Breast epithelium (tissue), 4 donors: ENCODE measurements around the gene GAL3ST2. TPM values are rescaled to one million over a fixed set of nuclear protein-coding genes. Genes with fewer than 3 reads are reported as not detected.
A peak's percentile ranks its signal among the peaks of the same experiment; 100 is the strongest.

Experiments
- DNase-seq, 2 donors: peaks; one replicate each; pipeline ENCODE4 v3.0.0-alpha.2; 2019; ENCODE audit warnings: low spot score in 2 of 2
- H3K27ac ChIP-seq, 2 donors: fragments of 200-600 bp; sonication (generic) in 1 of 2; one replicate each; pipeline ENCODE4 v1.5.1; 2016 to 2019; ENCODE audit warnings: mild to moderate bottlenecking in 1 of 2
- H3K27me3 ChIP-seq, 2 donors: fragments of 200-600 bp; sonication (generic) in 1 of 2; one replicate each; pipeline versions ENCODE4 v1.5.1 to v1.6.0; 2017 to 2019; ENCODE audit warnings: control low read depth in 1 of 2, mild to moderate bottlenecking in 1 of 2
- H3K36me3 ChIP-seq: fragments of 200-600 bp; one replicate; pipeline ENCODE4 v1.5.1; 2019
- H3K4me1 ChIP-seq, 2 donors: fragments of 200-600 bp; sonication (generic); one replicate each; pipeline ENCODE4 v1.5.1; 2016 to 2019; ENCODE audit warnings: control low read depth in 1 of 2
- H3K4me3 ChIP-seq, 3 donors: fragments of 200-600 bp; sonication (generic); 1 replicate in 2 of 3; 2 replicates in 1 of 3; pipeline ENCODE4 v1.5.1; 2016 to 2019; ENCODE audit warnings: mild to moderate bottlenecking in 3 of 3, moderate library complexity in 2 of 3
- H3K9me3 ChIP-seq, 2 donors: fragments of 200-600 bp; sonication (generic) in 1 of 2; one replicate each; pipeline ENCODE4 v1.5.1; 2016 to 2019; ENCODE audit warnings: control low read depth in 1 of 2
- POLR2A ChIP-seq: fragments of 450-650 bp; IDR thresholded peaks from one replicate; pipeline ENCODE4 v1.6.1; 2016; ENCODE audit warnings: antibody characterized with exemption, mild to moderate bottlenecking, moderate library complexity
- POLR2AphosphoS5 ChIP-seq, 3 donors: sonication (generic); formaldehyde crosslinking; IDR thresholded peaks; one replicate each; pipeline ENCODE4 v1.6.1; 2017; ENCODE audit warnings: antibody characterized with exemption in 3 of 3
- intact Hi-C: fragments of 100-400 bp; cut with DNase I; formaldehyde crosslinking; loops from one replicate; pipeline ENCODE4 v1.15.1; 2023; ENCODE audit warnings: low total_unique reads
- total RNA-seq, 3 donors: library from RNA; depleted of rRNA; stranded (reverse); fragments of >200 nt; gene quantifications; one replicate each; pipeline ENCODE4 v1.1.0, GENCODE V29; 2016
- TF ChIP-seq, protein P1 (sequence below), 3 donors: fragments of 450-650 bp; IDR thresholded peaks; one replicate each; pipeline ENCODE4 v1.5.1; 2016 to 2017; ENCODE audit warnings: antibody characterized with exemption in 3 of 3, mild to moderate bottlenecking in 3 of 3, moderate library complexity in 3 of 3

GAL3ST2 gene
- total RNA-seq, 3 donors from 2014 or later: 2.6 TPM; not detected in 2

DNA sequence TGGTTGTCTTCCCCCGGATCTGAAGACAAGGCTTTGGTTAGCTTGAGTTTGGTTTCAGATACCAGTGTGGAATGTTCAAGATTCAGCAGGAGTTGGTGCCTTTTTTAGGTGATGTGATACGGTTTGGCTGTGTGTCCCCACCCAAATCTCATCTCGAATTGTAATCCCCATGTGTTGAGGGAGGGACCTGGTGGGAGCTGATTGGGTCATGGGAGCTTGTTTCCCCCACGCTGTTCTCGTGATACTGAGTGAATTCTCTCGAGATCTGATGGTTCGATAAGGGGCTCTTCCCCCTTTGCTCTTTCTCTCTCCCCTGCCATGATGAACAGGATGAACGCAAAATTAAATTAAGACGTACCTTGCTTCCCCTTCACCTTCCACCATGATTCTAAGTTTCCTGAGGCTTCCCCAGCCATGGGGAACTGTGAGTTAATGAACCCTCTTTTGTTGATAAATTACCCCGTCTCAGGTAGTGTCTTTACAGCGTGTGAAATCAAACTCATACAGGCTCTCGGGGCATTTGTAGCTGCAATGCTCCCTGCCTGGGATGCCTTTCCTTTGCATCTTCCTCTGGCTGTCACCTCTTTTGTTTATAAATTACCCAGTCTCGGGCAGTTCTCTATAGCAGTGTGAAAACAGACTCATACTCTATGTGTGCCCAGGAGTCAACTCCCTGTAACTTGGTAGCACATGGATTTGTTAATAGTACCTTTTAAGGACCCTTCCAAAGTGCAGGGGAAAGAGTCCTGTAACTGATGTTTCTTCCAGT, 60.8 kb downstream of the GAL3ST2 start:
- Histone ChIP-seq H3K9me3 (no peaks in the 10 kb centered on the region), H3K4me1 (no peaks in the 10 kb centered on the region), H3K36me3 (no peaks in the 10 kb centered on the region), H3K27me3 (no peaks in the 10 kb centered on the region), H3K4me3 (no peak overlapping the region), H3K27ac (no peak overlapping the region)
- intact Hi-C loops: no loop called here
- no peak for DNase-seq
- TF ChIP-seq POLR2AphosphoS5 (IDR thresholded peaks at IDR 0.05) (no peak), POLR2A (no peak)
- TF ChIP-seq, protein P1, sequence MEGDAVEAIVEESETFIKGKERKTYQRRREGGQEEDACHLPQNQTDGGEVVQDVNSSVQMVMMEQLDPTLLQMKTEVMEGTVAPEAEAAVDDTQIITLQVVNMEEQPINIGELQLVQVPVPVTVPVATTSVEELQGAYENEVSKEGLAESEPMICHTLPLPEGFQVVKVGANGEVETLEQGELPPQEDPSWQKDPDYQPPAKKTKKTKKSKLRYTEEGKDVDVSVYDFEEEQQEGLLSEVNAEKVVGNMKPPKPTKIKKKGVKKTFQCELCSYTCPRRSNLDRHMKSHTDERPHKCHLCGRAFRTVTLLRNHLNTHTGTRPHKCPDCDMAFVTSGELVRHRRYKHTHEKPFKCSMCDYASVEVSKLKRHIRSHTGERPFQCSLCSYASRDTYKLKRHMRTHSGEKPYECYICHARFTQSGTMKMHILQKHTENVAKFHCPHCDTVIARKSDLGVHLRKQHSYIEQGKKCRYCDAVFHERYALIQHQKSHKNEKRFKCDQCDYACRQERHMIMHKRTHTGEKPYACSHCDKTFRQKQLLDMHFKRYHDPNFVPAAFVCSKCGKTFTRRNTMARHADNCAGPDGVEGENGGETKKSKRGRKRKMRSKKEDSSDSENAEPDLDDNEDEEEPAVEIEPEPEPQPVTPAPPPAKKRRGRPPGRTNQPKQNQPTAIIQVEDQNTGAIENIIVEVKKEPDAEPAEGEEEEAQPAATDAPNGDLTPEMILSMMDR (IDR thresholded peaks at IDR 0.05): no peak

DNA sequence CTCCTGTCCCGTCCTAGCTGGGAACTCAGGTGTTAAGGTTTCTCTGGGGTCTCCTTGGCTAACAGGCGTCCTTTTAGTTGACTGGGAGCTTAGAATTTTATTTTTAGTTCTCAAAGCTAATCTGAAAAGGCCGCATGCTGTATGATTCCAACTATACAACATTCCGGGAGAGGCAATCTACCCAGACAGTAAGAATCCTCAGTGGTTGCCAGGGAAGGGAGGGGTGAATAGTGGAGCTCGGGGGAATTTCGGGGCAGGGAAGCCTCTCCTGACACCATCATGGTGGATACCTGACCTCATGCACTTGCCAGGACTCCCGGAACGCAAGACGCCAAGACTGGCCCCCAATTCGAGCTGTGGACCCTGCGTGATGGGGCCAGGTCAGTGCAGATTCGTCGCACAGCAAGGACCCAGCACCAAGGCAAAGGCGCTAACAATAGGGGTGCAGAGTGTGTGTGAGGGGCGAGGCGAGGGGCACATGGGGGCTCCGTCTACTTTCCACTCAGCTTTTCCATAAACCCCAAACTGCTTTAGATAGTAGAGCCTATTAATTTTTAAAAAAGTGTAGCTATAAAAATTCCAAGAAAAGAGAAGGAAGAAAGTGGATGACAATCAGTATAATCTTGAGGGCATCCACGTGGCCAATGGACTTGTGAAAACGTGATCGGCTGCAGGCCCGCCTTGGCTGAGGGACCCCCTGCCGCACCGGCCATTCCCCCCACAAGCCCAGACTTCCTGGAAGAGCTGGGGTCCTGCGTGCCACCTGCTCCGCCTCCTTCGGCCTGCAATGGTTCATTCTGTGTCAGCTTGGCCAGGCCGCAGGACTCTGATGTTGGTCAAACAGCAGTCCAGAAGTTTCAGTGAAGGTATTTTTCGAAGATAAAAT, 64.8 kb downstream of the GAL3ST2 start:
- DNase-seq: no peak
- Histone ChIP-seq H3K27ac (no peak overlapping the region), H3K4me1 (peaks cover 0 to 6% of the 10 kb centered on the region in 2 donors), H3K36me3 (no peaks in the 10 kb centered on the region), H3K4me3 (no peak overlapping the region), H3K27me3 (peaks cover 0 to 6% of the 10 kb centered on the region in 2 donors), H3K9me3 (no peaks in the 10 kb centered on the region)
- no peak for TF ChIP-seq POLR2AphosphoS5 (IDR thresholded peaks at IDR 0.05)
- TF ChIP-seq POLR2A: no peak
- TF ChIP-seq, protein P1 (IDR thresholded peaks at IDR 0.05): no peak
- intact Hi-C loops: no loop called here

DNA sequence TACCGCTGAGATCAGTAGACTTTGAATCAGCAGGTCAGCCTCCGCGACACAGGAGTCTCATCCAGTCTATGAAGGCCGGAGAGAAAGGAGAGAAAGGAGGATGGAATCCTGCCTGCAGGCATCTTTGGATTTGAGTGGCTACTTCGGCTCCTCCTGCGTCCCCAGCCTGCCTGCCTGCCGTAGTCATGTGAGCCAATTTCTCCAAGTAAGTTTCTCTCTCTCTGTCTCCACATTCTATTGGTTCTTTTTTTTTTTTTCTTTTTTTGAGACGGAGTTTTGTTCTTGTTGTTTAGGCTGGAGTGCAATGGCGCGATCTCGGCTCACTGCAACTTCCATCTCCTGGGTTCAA, 65.4 kb downstream of the GAL3ST2 start:
- no peak for DNase-seq
- intact Hi-C loops: no loop called here
- H3K27ac ChIP-seq: no peak overlapping the region
- no peaks in the 10 kb centered on the region for H3K9me3 ChIP-seq
- H3K36me3 ChIP-seq: no peaks in the 10 kb centered on the region
- H3K4me1 ChIP-seq: peaks cover 0 to 6% of the 10 kb centered on the region in 2 donors
- no peak for TF ChIP-seq POLR2A
- TF ChIP-seq POLR2AphosphoS5 (IDR thresholded peaks at IDR 0.05): no peak
- TF ChIP-seq, protein P1 (IDR thresholded peaks at IDR 0.05): no peak
- no peak overlapping the region for H3K4me3 ChIP-seq
- H3K27me3 ChIP-seq: peaks cover 0 to 7% of the 10 kb centered on the region in 2 donors

DNA sequence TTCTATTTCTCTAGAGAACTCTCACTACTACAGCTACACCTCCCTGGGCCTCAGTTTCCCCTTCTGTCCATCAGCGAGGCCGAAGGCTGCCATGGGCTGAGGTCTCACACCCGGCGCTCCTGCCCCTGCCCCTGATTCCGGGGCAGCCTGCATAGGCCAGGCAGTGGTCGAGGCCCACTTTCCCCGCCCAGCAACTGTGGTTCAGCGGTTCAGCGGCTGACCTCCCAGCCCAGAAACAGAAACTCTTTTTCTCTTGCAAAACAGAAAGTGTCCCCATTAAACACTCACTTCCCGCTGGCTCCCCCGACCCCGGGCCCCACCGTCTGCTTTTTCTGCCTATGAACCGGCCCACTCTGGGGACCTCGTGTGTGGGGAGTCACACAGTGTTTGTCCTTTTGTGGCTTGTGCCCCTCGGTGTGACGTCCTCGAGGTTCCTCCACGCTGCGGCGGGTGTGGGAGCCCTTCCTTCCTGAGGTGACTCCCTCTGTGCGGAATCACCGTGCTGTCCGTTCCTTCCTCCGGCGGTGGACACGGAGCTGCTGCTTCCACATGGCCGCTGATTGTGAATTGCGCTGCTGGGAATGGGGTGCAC, 66.1 kb downstream of the GAL3ST2 start:
- peak overlapping the region in 2 of 3 donors; percentile 40 to 63 for H3K4me3 ChIP-seq
- peak; percentile 14 for TF ChIP-seq POLR2A
- peak in 1 of 3 donors; percentile 43 for TF ChIP-seq POLR2AphosphoS5 (IDR thresholded peaks at IDR 0.05)
- TF ChIP-seq, protein P1 (IDR thresholded peaks at IDR 0.05): no peak
- DNase-seq: peak in 1 of 2 donors; percentile 51
- H3K27me3 ChIP-seq: peaks cover 0 to 7% of the 10 kb centered on the region in 2 donors
- H3K9me3 ChIP-seq: no peaks in the 10 kb centered on the region
- H3K4me1 ChIP-seq: peaks cover 0 to 6% of the 10 kb centered on the region in 2 donors
- no peaks in the 10 kb centered on the region for H3K36me3 ChIP-seq
- H3K27ac ChIP-seq: peak overlapping the region in 1 of 2 donors; percentile 56
- intact Hi-C loops: no loop called here
